Measurements from ENCODE around the gene KRT4.

DNA sequence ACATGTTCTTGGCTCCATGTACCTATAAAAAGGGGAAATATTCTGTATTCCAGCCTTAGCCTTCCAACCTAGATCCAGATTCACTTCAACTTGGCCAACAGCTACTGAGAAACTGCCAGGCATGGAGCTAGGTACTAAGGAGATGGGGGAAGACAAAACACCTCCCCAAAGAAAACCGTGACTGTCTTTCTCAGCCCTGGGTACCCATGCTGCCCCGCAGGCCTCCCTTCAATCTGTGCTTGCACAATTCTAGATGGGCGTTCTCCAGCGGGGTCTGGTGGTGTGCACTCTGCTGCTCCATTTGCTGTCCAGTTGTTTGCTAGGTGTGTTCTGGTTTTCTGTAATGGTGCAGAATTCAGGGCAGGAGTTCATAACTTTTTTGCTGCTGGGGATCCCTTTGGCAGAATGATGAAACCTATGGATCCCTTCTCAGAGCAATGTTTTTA is 817 bp upstream of the KRT4 start:
- TF ChIP-seq, protein P1, sequence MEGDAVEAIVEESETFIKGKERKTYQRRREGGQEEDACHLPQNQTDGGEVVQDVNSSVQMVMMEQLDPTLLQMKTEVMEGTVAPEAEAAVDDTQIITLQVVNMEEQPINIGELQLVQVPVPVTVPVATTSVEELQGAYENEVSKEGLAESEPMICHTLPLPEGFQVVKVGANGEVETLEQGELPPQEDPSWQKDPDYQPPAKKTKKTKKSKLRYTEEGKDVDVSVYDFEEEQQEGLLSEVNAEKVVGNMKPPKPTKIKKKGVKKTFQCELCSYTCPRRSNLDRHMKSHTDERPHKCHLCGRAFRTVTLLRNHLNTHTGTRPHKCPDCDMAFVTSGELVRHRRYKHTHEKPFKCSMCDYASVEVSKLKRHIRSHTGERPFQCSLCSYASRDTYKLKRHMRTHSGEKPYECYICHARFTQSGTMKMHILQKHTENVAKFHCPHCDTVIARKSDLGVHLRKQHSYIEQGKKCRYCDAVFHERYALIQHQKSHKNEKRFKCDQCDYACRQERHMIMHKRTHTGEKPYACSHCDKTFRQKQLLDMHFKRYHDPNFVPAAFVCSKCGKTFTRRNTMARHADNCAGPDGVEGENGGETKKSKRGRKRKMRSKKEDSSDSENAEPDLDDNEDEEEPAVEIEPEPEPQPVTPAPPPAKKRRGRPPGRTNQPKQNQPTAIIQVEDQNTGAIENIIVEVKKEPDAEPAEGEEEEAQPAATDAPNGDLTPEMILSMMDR (IDR thresholded peaks at IDR 0.05): no peak
- TF ChIP-seq POLR2A (IDR thresholded peaks at IDR 0.05): no peak

All from adrenal gland (tissue), 5 donors.